HG03442 (cell line): ENCODE results near the gene PLPP6.
A peak's percentile ranks its signal among the peaks of the same experiment; 100 is the strongest.
"Not testable (repeated sequence)": the region's sequence is repeated elsewhere in the genome, so short reads cannot be mapped to it uniquely, and the experiment has no call there.

Source experiments
- ATAC-seq: cut with Tn5 transposase; IDR thresholded peaks from one replicate; pipeline ENCODE4 v1.9.1; 2021; ENCODE audit warnings: mild to moderate bottlenecking, moderate library complexity; ENCODE audit not compliant: unreplicated experiment

PLPP6 gene

GRCh38 chr9:4662108-4662988 is at the start of gene PLPP6:
Gene PLPP6 (plus strand): TSS chr9:4662294. CDS start chr9:4662376, 82 bp downstream.
- ATAC-seq, result peak; percentile 80

GRCh38 chr9:4614627-4615026 is 47.5 kb upstream of the PLPP6 start:
- no peak for ATAC-seq

DNA sequence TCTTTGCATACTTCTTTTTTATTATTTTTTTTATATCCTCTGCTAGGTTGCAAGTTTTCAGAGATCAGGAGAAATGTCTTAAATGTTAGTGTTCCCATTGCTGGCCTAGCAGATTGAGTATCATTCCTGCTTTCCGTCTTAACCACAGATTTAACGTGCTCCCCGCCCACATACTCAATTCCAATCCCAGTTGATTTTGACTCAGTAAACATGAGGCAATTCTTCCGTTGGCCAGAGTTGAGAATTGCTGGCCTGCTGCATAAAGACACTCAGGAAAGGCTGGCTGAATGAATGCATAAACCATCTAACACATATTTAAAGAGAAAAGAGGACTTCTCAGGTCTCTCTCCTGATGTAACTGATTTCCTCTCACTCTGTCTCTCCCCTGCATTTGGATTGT is 46.8 kb upstream of the PLPP6 start:
- ATAC-seq, result no peak

DNA sequence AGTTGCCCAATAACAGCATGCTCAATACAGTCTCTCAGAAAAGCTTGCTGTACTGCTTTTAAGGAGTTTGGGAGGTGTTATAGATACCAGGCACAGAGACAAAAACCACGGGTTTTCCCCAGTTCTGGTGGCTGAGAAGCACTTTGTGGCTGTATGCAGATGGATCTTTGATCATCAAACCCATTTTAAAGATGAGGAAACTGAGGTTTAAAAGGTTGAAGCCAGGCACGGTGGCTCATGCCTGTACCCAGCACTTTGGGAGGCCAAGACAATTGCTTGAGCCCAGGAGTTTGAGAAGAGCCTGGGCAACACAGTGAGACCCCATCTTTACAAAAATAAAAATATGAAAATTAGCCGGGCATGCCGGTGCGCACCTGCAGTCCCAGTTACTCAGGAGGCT is 46.3 kb upstream of the PLPP6 start:
- ATAC-seq, result no peak

DNA sequence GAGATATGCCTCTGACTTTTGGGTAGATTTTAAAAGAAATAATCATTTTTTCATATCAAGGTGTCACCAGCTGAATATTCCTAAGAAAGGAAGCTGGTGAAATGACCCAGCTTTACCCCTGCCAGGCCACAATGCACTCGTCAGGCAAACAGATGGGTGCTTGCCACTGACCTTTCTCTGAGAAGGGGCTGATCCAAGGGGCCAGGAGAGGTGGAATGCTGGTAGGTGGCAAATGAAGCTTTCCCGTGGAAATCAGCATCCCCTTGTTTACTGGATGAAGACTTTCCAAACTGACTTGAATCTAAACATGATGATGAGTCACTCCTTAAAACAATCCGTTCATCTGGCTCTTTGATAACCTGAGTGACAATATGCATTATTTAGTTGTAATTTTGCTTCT is 44.3 kb upstream of the PLPP6 start:
- ATAC-seq, result no peak

DNA sequence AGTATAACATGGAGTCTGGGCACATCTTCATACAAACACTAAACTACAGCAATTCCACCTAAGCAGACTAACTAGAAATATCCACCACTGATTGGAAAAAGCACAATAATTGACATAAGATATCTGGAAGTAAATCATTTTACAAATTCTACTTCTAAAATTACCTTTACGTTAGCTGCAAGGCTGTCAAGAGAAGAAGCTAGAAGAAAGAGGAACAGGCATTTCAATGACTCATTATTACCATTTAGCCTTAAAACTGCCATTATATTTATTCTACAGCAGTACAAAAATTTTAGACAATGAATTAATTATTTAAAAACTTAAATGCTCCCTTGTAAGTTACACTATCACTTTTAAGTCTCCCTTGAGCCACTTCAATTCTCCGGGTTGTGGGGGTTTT is 43.4 kb upstream of the PLPP6 start:
- no peak for ATAC-seq

- no peak for ATAC-seq
Measured at GRCh38 chr9:4620057-4620765, 41.9 kb upstream of the PLPP6 start.

- ATAC-seq, result no peak
Measured at GRCh38 chr9:4620881-4621555, 41.1 kb upstream of the PLPP6 start.

DNA sequence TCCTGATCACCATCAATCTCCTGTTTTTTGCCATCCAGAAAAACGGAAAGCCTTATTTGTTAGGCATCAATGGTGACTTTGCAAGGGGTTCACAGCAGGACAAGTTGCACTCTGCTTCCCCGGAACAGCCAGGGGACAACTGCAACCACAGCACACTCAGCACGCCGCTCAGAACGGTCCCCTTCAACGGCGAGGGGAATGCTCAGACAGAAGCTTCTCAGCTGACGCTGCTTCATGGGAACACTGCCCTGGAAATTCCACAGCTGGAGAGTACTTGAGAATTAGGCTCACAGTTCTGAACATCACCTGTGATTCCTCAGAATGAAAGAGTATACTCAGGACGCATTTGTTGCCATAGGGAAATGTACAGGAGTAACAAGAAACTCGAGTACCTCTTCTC is 40.1 kb upstream of the PLPP6 start:
- ATAC-seq, result no peak

DNA sequence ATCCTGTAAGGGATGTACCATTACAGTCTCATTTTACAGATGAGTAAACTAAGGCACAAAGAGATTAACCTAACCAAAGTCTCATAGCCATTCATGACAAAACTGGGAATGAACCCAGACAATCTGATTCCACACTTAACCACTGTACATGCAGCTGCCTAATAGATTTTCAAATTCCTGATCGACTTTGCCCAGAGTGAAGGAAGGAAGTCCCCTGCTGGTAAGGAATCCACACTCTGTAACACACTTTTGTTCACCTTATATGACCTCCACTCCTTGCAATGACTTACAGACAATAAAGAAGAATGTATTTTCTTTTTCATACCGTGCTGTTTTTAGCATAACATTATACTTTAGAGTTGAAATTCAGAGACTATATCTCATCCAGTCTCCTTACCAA is 31.3 kb upstream of the PLPP6 start:
- no peak for ATAC-seq

GRCh38 chr9:4638968-4639367 is 23.1 kb upstream of the PLPP6 start:
- ATAC-seq, result no peak

- ATAC-seq, result no peak
Measured at GRCh38 chr9:4639420-4639819, 22.7 kb upstream of the PLPP6 start.

GRCh38 chr9:4640027-4640426 is 22.1 kb upstream of the PLPP6 start:
- ATAC-seq, result no peak

GRCh38 chr9:4642351-4642750 is 19.7 kb upstream of the PLPP6 start:
- ATAC-seq, result no peak

DNA sequence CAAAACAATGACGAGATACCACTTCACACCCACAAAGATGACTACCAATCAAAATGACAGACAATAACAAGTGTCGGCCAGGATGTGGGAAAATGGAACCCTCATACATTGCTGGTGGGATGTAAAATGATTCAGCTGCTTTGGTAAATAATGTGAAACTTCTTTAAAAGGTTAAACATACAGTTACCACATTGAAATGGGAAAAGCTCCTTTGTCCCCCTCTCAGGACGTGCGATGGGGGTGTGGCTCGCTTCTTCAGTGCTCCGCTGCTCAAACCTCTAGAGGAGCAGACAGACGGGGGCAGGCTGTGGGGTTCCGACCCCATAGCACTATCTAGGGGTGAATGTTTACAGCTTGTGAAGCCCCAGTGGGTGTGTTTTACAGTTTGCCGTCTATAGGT is 8.0 kb upstream of the PLPP6 start:
- ATAC-seq, result no peak

GRCh38 chr9:4654538-4654937 is 7.6 kb upstream of the PLPP6 start:
- no peak for ATAC-seq

- ATAC-seq, result not testable (repeated sequence)
Measured at GRCh38 chr9:4656196-4656595, 5.9 kb upstream of the PLPP6 start.

DNA sequence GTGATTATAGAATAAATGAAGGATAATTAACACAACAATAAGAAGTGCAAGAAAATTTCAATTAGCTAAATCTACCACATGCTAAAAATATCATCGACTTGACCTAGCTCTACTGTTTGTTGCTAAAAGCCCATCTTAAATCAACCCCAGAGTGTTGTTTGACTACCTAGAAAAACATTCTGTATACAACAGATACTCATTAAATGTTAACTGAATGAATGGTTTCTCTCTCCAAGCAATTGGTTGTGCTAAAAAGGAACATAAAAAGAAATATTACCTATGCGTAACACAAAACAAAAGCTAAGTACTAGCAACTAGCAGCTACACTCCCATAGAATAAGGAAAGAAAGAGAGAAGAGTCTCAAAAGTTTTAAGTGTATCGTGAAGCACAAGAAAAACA is 5.5 kb upstream of the PLPP6 start:
- no peak for ATAC-seq

DNA sequence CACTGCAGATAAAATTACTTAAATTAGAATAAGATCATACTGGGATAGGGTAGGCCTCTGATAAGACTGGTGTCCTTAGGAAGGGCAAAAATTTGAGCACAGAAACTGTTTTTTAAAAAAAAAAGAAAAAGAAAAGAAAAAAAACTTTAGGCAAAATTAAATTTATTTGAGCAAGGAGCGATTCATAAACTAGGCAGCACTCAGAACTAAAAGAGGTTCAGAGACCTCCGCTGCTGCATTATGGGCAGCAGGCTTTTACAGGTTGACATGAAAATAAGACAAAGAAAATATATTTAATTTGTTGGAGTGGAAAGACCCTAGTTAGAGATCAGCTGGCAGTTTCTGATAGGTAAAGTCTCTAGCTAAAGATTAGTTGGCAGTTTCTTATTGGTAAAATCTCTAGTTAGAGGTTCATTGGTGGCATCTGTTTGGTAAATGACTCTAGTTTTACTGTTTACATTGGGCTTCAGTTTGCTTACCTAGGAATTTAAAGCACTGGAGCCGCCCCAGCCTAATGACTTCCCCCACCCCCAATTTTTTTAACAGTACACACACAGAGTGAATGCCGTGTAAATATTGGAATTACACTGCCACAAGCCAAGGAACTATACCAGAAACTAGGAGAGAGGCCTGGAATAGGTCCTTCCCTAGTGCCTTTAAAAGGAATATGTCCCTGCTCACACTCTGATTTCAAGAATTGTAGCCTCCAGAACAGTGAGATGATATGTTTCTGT is 4.5 kb upstream of the PLPP6 start:
- no peak for ATAC-seq

GRCh38 chr9:4660665-4661064 is 1.4 kb upstream of the PLPP6 start:
- ATAC-seq, result not testable (repeated sequence)

DNA sequence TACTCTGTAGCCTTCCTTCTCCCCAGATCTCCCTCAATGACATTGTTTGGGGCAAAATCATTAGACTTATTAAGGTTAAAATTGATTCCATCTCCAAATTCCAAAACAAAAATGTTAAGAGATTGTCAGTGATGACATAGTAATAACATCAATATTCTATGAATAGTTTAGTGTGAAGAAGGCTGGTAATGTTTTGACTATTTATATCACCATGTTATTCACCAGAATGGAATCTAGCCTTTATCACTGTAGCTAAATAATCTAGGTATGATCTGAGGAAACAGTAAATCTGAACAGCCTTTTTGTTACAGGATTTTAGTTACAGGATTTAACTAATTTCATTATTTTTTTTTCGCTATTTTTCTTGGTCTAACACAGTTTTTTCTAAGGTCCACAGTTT is 929 bp upstream of the PLPP6 start:
- no peak for ATAC-seq
